ENCODE measurements around the gene SCT.

SCT gene

GRCh38 chr11:581342-581741 is 45.6 kb downstream of the SCT start:
- Histone ChIP-seq H3K4me1 (ENCODE audit: control insufficient read depth in 1 of 2, insufficient read depth in 1 of 2, low read depth in 1 of 2, low read length in 1 of 2) (peaks cover 16 to 20% of the 10 kb centered on the region in 2 experiments), H3K9me3 (no peaks in the 10 kb centered on the region), H3K36me3 (peaks cover 34% of the 10 kb centered on the region), H3K27me3 (no peaks in the 10 kb centered on the region), H3K4me3 (ENCODE audit: low read depth in 1 of 2, low read length in 1 of 2) (no peak overlapping the region), H3K27ac (no peak overlapping the region)
- no peak for TF ChIP-seq CTCF (IDR thresholded peaks at IDR 0.05)

- H3K36me3 ChIP-seq, result peaks cover 28% of the 10 kb centered on the region
- peaks cover 22 to 26% of the 10 kb centered on the region in 2 experiments for H3K4me1 ChIP-seq (ENCODE audit: control insufficient read depth in 1 of 2, insufficient read depth in 1 of 2, low read depth in 1 of 2, low read length in 1 of 2)
- TF ChIP-seq CTCF (IDR thresholded peaks at IDR 0.05), result no peak
- no peak overlapping the region for H3K4me3 ChIP-seq (ENCODE audit: low read depth in 1 of 2, low read length in 1 of 2)
- H3K27me3 ChIP-seq, result peaks cover 7% of the 10 kb centered on the region
- H3K9me3 ChIP-seq, result no peaks in the 10 kb centered on the region
- H3K27ac ChIP-seq, result no peak overlapping the region
Measured at GRCh38 chr11:579830-580601, 47.0 kb downstream of the SCT start.

GRCh38 chr11:578276-579035 is 48.5 kb downstream of the SCT start:
- peaks cover 18% of the 10 kb centered on the region for H3K36me3 ChIP-seq
- H3K4me1 ChIP-seq (ENCODE audit: control insufficient read depth in 1 of 2, insufficient read depth in 1 of 2, low read depth in 1 of 2, low read length in 1 of 2), result peaks cover 25 to 31% of the 10 kb centered on the region in 2 experiments
- H3K9me3 ChIP-seq, result no peaks in the 10 kb centered on the region
- peaks cover 22% of the 10 kb centered on the region for H3K27me3 ChIP-seq
- H3K27ac ChIP-seq, result no peak overlapping the region
- no peak overlapping the region for H3K4me3 ChIP-seq (ENCODE audit: low read depth in 1 of 2, low read length in 1 of 2)
- TF ChIP-seq CTCF (IDR thresholded peaks at IDR 0.05), result no peak

GRCh38 chr11:577611-577894 is 49.4 kb downstream of the SCT start:
- no peak for TF ChIP-seq CTCF (IDR thresholded peaks at IDR 0.05)
- Histone ChIP-seq H3K4me3 (ENCODE audit: low read depth in 1 of 2, low read length in 1 of 2) (peak overlapping the region; percentile 64 to 91), H3K27ac (no peak overlapping the region), H3K9me3 (no peaks in the 10 kb centered on the region), H3K36me3 (peaks cover 10% of the 10 kb centered on the region), H3K4me1 (ENCODE audit: control insufficient read depth in 1 of 2, insufficient read depth in 1 of 2, low read depth in 1 of 2, low read length in 1 of 2) (peaks cover 25 to 31% of the 10 kb centered on the region in 2 experiments), H3K27me3 (peaks cover 31% of the 10 kb centered on the region)

- TF ChIP-seq CTCF (IDR thresholded peaks at IDR 0.05), result no peak
- H3K9me3 ChIP-seq, result no peaks in the 10 kb centered on the region
- peaks cover 25 to 31% of the 10 kb centered on the region in 2 experiments for H3K4me1 ChIP-seq (ENCODE audit: control insufficient read depth in 1 of 2, insufficient read depth in 1 of 2, low read depth in 1 of 2, low read length in 1 of 2)
- peaks cover 6% of the 10 kb centered on the region for H3K36me3 ChIP-seq
- H3K4me3 ChIP-seq (ENCODE audit: low read depth in 1 of 2, low read length in 1 of 2), result peak overlapping the region; percentile 64 to 91
- peaks cover 37% of the 10 kb centered on the region for H3K27me3 ChIP-seq
- peak overlapping the region; percentile 95 for H3K27ac ChIP-seq
Measured at GRCh38 chr11:576811-577610, 50.0 kb downstream of the SCT start.
